ENCODE results near the gene LDLRAD4.
"Not testable (repeated sequence)": the region's sequence is repeated elsewhere in the genome, so short reads cannot be mapped to it uniquely, and the experiment has no call there.

Gene LDLRAD4

DNA sequence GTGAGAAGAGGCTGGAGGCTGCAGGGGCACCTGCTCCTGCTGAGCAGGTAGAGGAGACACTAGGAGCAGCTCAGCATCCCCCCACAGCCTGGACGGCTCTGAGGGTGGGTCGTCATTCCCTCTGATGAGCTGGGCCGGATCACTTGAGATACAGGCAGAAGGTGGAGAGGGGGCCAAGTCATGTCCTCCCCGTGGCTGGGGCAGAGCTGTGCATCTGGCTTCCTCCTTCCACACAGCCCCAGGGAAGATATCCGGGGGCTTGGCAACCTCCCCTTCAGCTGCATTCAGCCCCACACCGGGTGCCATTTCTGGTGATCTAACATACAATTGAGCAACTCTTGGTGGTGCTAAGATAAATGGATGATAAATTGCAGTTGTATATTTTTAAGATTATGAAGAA is 236.9 kb downstream of the LDLRAD4 start:
- no peak for DNase-seq

DNA sequence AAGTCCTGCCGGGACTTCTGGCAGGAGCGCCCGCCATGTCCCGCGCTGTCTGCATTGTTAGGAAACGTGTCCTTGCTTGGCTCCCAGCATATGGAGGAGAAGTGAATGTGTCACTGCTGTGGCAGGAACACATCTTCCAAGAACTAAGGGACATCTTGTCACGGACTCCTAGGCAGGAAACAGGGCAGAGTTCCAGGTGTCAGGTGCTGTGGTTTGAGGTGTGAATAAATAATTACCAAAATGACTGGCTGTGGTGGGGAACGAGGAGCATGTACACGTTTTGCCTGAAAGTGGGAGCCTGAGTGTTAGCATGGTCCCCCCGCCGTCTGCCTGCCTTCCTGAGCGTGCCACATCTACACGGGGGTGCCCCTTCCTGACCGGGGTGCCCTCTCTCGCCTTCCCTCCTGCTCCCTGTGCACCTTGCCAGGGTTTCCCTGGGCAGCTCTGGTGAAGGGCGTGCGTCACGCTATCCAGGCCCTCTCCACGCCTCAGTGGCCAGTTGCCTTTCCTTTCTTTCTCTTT is 237.5 kb downstream of the LDLRAD4 start:
- DNase-seq = no peak

DNA sequence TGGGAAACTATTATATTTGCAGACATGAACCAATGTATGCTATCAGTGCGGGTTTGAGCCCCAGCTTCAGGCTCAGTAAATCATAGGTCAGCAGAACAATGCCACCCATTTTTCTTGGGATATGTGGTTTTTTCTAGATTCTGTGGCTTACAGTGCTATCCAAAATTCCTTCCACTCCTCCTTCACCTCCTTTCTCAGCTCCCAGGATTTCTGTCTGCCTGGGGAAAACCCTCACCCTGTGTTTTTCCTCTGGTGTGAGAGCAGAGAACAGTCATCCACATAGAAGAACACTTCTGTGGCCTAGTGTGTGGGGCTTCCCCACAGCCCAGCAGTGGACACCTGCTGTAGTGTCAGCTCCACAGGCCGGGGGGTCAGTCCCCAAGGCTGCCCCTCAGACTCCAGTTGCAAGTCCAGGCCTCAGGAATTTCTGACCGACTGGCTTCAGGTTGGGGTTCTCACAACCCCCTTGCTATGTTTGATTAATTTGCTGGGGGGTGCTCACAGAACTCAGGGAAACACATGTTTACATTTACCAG is 238.2 kb downstream of the LDLRAD4 start:
- DNase-seq = no peak

DNA sequence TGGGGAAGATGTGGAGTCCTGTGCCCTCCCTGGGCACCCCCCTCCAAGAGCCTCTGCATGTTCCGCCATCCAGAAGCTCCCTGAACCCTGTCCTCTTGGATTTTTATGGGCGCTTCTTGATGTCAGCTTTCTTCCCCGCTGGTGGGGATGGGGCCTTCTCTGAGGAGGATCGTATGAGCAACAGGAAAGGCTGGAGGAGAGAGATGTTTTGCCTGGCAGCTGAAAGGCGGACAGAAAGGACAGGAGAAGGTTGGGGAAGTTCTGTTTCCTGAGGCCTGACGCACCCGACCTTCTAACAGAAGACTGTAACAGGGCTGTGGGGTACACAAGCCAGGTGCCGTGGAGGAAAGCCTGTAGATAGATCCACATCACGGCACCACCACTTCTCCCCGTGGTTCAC is 238.8 kb downstream of the LDLRAD4 start:
- DNase-seq = no peak

DNA sequence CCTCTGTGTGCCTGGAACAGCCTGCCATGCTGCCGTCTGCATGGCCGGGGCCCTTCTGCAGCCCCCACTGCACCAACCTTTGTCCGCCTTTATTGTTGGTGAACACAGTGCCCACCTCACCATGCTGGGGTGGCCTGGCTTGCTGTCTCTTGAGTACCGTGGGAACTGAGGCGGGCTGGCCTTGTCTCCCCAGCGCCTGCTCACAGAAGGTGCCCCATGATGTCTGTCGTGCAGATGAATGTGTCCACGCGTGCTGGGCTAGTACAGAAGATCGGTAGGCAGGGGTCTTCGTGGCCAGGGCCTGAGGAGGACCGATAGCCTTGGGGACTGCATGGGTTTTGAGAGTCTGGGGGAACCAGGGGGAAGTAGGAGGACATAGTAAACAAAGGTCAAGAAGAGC is 242.4 kb downstream of the LDLRAD4 start:
- DNase-seq = no peak

DNA sequence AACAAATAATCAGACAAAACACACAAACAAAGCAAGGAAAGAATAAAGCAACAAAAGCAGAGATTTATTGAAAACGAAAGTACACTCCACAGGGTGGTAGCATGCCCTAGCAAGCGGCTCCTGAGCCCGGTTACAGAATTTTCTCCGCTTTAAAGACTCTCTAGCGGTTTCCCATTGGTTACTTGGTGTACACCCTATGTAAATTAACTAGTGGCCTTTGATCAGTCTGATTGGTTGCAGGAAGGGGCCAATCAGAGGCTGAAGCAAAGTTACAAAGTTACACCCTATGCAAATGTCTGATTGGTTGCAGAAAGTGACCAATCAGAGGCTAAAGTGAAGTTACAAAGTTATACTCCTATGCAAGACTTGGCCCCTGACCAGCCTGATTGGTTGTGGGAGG is 242.9 kb downstream of the LDLRAD4 start:
- DNase-seq = no peak

DNA sequence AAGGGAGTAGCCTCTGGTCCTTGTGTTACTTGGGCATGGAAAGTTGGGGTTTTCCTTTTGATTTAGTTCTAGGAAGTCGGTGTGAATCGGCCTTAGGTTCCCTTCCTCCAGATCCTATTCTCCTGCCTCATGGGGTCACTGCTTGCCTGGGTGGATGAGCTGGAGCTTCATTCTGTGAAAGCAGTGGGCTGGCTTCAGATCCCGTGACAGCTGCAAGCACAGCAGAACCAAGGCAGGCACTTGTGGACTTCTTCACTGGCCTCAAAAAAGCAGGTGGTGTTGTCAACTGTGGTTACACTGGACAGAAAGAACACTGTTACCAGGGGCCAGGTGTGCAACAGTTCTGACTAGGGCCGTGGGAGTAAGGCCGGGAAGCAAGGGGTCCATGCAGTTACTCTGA is 243.4 kb downstream of the LDLRAD4 start:
- no peak for DNase-seq

DNA sequence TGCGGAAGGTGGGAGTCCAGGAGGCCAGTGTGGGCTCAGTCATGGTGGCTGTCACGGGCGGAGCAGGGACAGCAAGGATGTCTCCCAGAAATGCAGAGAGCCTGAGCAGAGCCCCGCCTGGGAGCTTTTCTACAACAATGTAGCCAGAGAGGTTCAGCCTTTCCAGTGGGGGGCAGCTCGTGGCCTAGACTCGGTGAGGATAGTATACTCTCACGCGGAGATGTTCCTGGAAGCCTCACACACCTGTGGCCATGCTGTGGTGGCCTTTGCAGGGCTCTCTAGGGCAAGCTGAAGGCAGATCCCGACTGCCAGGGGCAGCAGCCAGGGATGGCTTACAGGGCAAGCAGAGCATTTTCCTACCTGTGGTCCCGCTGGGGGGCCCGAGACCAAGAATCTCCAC is 244.1 kb downstream of the LDLRAD4 start:
- no peak for DNase-seq

DNA sequence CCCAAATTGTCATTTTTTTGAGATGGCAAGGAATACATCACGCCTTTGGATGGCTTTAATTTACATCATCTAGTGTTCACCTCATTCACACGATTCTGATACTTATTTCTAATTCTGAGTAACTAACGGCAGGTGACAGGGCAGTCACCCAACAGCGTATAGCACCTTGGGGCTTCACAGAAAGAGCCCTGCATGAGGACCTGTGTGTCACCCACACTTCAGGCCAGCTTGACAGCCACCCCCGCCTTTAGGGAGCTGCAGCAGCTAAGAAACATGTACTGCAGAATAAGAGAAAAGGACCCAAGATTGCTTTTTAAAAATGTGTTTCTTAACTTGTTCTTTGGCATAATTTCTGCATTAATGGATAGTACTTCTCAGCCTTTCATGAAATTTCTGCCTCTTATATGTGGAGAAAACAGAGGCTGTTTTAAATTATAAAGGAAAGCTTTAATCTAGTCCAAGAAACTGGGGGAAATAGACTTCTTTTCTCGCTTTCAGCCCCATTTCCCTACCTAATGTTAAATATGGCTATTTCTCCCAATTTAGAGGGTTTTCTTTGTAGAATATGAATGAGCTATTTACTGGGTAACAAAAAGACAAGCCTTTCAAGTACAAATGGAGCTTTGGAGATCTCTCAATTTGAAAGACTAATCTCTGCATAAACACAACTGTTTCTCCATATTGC is 245.1 kb downstream of the LDLRAD4 start:
- no peak for DNase-seq

DNA sequence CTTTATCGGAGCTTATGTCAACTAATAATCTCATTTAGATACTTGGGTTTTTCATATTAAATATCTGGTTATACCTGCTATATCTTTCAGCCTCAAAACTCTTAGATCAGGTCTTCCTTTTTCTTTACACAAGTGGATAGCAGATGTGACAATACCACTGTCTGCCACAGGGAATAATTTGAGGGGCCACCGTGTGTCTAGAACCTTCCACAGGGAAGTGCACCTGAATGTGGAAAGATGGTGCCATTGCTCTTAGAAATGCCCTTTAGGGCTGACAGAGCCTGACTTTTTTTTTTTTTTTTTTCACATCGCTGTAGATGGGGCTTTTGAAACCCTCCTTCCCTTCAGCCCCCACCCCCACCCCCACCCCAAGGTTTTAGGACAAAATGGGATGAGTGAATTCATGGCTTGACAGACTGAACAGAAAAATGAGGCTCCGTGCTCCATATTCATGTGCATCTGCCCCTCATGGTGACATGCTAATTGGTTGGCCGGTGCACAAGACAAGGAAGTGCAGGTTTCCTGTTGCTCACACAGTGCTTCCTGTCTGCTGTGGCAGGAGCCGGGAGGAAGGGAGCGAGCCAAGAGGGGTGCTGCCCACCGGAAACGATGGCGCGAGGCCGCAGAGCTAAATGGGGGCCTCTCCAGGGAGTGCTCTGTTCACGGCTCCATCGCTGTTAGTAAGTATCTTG is 246.0 kb downstream of the LDLRAD4 start:
- DNase-seq = no peak

DNA sequence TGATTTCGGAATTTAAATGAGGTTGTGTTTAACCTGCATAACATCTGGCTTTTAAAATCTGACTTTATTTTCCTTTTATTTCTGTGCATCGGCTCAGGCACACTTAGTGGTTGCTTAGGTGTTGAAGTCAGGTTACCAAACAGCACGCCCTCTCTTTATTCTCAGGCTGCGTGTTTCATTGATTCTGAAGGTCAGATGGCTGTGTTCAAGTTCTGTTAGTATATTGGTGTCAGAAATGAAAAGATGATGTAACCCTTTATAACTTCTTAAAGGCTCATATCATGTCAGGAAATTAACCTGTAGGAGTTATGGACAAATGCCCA is 246.5 kb downstream of the LDLRAD4 start:
- no peak for DNase-seq

DNA sequence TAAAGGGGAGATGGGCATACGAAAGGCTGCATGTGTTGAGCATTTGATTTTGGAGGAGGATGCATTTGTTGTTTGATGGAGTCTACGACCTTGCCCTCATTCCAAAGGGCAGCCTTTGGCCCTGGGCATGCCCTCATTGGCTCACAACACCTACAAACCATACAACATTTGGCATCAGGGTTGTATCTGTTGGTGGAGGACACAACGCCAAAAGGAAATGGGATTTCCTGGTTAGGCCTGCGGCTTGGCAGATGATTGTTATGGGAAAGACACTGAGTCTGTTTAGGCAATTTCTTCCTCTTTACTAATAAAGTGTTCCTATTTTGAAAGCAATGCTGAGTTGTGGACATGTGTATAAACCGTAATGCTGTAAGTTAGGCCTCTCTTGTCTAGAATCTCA is 246.9 kb downstream of the LDLRAD4 start:
- DNase-seq = no peak

DNA sequence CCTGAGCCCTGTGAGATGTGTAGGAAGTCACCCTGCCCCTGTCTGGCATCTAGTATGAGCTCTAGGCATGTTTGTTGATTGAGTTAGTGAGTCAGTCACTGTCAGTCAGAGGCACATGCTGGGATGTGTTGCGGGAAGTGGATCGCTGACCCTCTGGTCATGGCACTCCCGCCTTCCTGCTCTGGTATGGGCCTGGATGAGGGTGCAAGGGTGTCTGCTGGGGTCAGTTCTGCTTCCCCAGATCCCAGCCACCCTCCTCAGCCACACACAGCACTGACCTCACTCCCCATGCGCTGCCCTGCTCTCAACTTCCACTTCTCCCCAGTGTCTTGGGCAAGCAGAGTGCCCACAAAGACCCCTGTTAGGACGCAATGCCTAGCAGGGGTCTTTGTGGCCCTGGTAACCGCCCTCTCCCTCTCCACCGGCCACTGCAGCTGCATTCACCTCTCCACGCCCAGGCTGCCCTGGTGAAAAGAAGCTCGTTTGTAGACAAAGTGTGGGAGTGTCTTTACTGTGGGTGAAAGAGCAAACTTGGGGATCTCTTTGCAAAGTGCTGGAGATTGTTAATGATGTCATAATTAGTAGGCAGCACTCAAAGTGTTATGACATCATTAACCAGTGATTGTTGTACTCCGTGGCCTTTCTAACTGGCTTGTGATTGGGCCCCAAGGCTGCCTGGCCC is 252.1 kb downstream of the LDLRAD4 start:
- DNase-seq = no peak

DNA sequence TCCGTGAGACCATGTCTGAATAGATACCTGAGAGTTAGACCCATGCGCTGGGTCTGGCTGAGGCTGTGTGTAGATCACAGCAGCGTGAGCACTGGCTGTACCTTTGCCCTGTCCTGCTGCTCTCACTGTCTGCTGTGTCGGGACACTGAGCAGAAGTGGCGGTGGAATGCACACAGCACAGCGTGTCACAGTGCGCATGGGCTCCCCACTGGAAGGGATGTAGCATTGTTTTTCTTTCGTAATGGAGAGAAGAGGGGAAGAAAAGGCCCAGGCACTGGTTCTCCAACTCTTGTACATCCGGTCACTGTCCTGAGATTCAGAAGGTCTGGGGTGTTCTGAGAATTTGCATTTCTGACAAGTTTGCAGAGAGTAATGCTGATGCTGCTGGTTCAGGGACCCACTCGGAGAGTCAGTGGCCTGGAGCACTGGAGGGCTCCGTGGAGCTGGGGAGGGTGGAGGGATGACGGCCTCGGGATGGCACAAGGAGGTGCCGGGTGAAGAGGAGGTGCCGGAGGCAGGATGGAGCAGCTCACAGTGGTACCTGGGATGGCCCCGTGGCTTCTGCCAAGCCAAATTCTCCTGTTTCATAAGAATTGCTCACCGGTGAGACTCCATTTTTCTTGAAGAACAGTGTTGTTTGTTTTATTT is 252.8 kb downstream of the LDLRAD4 start:
- DNase-seq = no peak

DNA sequence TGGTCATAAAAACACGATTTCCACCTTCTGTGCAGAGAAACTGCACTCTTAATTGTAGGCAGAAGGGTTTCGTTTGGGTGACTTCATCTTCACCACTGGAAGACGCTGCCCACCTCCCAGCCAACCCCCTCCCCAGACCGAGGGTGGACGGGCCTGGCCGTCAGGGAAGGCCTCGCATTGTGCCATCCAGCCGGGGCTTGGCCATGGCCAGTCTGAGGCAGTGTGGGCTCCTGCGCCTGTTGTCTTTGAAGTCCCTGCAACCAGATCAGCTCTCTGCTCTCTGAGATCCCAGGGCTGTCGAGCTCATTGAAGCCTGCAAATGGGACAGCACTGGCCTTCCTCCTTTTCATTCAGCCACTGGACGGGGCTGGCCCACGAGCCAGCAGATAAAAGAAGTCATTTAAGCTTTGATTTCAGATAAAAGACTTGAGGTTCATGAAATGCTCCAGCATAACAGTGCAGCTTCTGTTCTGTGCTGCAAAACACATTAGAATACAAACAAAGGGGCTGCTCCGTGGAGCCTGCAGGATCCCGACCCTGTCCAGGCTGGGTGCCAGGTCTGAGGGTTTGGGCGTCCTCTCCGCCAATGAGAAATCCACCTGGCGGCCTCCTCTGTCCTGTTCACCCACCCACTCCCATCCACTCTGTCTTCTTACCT is 253.5 kb downstream of the LDLRAD4 start:
- DNase-seq = peak; percentile 32

DNA sequence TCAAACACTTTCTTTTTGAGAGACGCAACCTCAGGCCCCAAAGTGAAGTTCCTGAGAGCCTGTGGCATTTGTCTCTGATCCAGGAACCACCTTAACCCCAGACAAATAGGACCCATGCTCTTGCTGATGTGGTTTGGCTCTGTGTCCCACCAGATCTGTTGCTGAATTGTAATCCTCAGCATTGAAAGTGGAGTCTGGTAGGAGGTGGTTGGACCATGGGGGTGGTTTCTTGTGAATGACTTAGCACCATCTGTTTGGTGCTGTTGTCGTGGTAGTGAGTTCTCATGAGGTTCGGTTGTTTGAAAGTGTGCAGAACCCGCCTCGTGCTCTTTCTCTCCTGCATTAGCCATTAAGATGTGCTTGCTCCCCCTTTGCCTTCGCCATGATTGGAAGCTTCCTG is 255.2 kb downstream of the LDLRAD4 start:
- no peak for DNase-seq

DNA sequence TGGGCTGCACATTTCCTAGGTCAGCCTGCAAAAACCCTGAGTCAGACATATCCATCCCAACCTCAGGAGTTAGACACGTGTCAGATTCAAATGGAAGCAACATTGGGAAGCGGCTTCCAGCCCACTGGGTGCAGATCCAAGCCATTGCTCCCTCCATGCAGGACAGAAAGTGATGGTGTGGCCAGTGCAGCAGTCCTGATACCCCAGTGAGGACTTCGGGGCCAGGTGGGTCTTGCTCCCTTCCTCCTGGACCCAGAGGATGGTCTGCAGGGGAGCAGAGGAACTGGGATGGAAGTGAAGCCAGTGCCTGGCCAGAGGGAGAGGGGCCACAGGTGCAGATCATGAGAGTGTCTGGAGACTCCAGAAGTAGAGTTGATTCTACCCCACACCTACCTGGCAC is 255.8 kb downstream of the LDLRAD4 start:
- DNase-seq = no peak

DNA sequence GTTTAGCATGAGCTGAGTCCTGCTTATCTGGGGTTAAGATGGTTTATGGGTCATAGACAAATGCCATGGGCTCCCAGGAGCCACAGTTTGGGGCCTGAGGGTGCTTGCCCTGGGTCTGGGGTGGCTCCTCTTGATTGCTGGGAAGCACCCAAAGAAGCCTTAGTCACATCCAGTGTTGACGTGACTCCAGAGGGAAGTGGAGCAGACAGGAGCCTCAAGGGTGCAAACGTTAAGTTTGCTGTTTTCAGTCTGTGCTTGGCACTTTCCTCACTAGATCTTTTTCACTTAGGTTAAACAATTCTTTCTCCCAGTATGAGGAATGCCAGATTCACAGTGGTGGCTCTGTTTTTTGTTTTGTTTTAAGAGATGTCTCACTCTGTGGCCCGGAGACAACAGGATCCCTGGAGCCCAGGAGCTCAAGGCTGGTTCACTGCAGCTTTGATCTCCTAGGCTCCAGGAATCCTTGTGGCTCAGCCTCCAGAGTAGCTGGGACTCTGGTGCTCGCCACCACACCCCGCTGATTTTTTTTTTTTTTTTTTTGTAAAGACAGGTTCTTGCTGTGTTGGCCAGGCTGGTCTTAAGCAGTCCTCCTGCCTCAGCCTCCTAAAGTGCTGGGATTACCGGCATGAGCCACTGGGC is 256.5 kb downstream of the LDLRAD4 start:
- no peak for DNase-seq

DNA sequence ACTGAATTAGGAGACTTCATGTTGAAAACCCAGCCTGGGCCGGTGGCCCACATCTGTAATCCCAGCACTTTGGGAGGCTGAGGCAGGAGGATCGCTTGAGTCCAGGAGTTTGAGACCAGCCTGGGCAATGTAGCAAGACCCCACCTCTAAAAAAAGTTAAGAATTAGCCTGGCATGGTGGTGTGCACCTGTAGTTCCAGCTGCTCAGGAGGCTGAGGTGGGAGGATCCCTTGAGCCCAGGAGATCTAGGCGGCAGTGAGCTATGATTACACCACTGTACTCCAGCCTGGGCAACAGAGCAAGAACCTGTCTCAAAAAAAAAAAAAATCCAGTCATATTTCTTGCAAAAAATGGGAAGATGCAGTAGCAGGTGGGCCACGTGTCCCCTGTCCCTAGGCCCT is 257.8 kb downstream of the LDLRAD4 start:
- DNase-seq = not testable (repeated sequence)

DNA sequence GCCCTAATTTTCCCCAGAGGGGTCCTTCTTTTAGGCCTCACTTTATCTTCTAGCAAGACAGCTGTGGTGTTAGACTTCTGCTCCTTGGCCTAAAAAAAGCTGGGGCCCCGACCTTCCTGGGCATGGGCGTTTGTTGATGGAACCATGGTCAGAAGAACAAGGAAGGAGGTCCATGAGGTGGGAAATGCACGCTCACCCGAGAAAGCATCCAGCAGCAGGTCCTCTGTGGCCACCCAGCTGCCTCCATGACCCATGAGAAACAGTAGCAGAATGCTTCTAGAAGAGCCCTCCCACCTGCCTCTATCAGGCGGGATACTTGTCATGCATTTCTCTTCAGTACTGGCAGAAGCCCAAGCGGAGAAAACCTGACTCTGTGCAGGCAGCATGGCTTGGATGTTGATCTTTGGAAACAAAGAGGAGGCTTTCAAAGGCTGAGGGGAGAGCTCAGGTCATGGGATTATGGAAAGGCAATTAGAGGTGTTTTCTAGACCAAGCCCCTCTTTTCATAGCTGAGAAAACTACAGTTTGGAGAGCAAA is 258.7 kb downstream of the LDLRAD4 start:
- no peak for DNase-seq

DNA sequence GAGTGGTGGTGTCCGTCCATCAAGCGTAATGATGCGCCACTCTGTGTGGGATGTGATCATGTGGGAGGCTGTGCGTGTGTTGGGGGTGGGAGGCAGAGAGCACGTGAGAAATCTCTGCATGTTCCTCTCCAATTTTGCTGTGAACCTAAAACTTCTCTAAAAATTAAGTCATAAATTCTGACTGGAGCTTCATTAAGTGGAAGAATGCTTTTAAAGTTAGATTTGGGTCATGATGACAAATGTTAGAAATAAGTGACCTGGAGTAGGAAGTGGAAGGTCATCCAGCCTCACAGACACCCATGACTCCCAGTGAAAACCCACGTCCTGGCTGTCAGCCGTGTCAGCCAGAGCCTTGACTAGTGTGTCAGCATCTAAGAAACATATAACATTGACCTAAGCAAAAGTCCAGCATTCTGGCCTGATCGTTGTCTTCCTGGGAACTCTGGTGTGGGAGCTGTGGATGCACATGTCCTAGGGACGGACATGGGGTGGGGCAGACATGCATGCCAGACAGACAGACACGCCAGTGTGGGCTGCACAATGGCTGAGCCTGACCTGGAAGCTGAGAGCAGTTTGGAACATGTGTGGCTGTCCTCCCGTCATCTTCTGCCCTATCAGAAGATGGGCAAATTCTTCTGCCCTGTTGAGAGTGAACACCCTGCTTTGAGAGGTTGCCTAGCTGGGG is 262.2 kb downstream of the LDLRAD4 start:
- no peak for DNase-seq

All from NCI-H526 treated with DMSO at 0.1 percent for 48 hours (cell line).